Stomach (tissue), 9 donors: ENCODE measurements around the gene NPAS1. TPM values are rescaled to one million over a fixed set of nuclear protein-coding genes. Genes with fewer than 3 reads are reported as not detected.
A peak's percentile ranks its signal among the peaks of the same experiment; 100 is the strongest.
"Not testable (repeated sequence)": the region's sequence is repeated elsewhere in the genome, so short reads cannot be mapped to it uniquely, and the experiment has no call there.

ENCODE experiments used
- DNase-seq, 2 donors: peaks; one replicate each; pipeline versions ENCODE4 v3.0.0 to v3.0.0-alpha.2; 2013 to 2019
- H3K27ac ChIP-seq, 5 donors: fragments of 200-600 bp in 4 of 5; sonication (generic) in 4 of 5; one replicate each; pipeline ENCODE4 v1.5.1; 2013 to 2019; ENCODE audit warnings: mild to moderate bottlenecking in 1 of 5, moderate library complexity in 1 of 5
- H3K27me3 ChIP-seq, 3 donors: fragments of 200-600 bp; sonication (generic); one replicate each; pipeline ENCODE4 v1.5.1; 2017 to 2019; ENCODE audit warnings: mixed run types in 1 of 3
- H3K36me3 ChIP-seq, 4 donors: fragments of 200-600 bp; sonication (generic); 1 replicate in 3 of 4; 2 replicates in 1 of 4; pipeline ENCODE4 v1.5.1; 2016 to 2019
- H3K4me1 ChIP-seq, 4 donors: fragments of 200-600 bp; sonication (generic); one replicate each; pipeline ENCODE4 v1.5.1; 2016 to 2019
- H3K4me3 ChIP-seq, 4 donors: fragments of 200-600 bp; sonication (generic) in 3 of 4; one replicate each; pipeline ENCODE4 v1.5.1; 2016 to 2019; ENCODE audit warnings: mild to moderate bottlenecking in 1 of 4
- H3K9me3 ChIP-seq, 4 donors: fragments of 200-600 bp; sonication (generic); one replicate each; pipeline ENCODE4 v1.5.1; 2016 to 2019
- EP300 ChIP-seq: sonication (generic); formaldehyde crosslinking; IDR thresholded peaks from one replicate; pipeline ENCODE4 v1.6.1; 2017; ENCODE audit warnings: antibody characterized with exemption
- POLR2A ChIP-seq, 4 donors: fragments of 450-650 bp; IDR thresholded peaks; one replicate each; pipeline ENCODE4 v1.6.1; 2016; ENCODE audit warnings: antibody characterized with exemption in 4 of 4, control low read depth in 2 of 4, mild to moderate bottlenecking in 1 of 4, moderate library complexity in 1 of 4
- POLR2AphosphoS5 ChIP-seq, 3 donors: sonication (generic); formaldehyde crosslinking; IDR thresholded peaks; one replicate each; pipeline ENCODE4 v1.6.1; 2016; ENCODE audit warnings: antibody characterized with exemption in 3 of 3
- WGBS, 5 donors: extraction: QIAGEN DNeasy Blood & Tissue Kit in 3 of 5; methylation state at CpG; one replicate each; pipeline versions ENCODE4 v1.1.5 to v1.1.7; 2013 to 2018; 5-methylcytosine and 5-hydroxymethylcytosine counted together
- intact Hi-C: fragments of 100-400 bp; cut with DNase I; formaldehyde crosslinking; loops from one replicate; pipeline ENCODE4 v1.15.1; 2023; ENCODE audit warnings: low total_unique reads
- polyA plus RNA-seq, 3 donors: library from polyadenylated mRNA; stranded (reverse); fragments of 200-250 nt; gene quantifications; one replicate each; pipeline ENCODE4 v1.2.3, GENCODE V29; 2013
- total RNA-seq, 5 donors: library from RNA; depleted of rRNA; stranded (reverse); fragments of >200 nt; gene quantifications; one replicate each; pipeline versions ENCODE4 v1.1.0 to v1.2.3, GENCODE V29; 2014 to 2016
- TF ChIP-seq, protein P1 (sequence below), 7 experiments: fragments of 450-650 bp in 4 of 7; fragments of 200-600 bp in 3 of 7; sonication (generic) in 3 of 7; IDR thresholded peaks; one replicate each; pipeline ENCODE4 v1.5.1; 2016 to 2019; ENCODE audit warnings: antibody characterized with exemption in 7 of 7, control low read depth in 2 of 7, mild to moderate bottlenecking in 1 of 7
- donor health status: healthy with polysubstance abuse.
- donor health status: Bipolar disorder and iron deficiency.
- donor health status: healthy.

Gene NPAS1
- total and polyA plus RNA-seq, 8 donors, result 0.72 to 8.9 (median 1.1) TPM; not detected in 3

DNA sequence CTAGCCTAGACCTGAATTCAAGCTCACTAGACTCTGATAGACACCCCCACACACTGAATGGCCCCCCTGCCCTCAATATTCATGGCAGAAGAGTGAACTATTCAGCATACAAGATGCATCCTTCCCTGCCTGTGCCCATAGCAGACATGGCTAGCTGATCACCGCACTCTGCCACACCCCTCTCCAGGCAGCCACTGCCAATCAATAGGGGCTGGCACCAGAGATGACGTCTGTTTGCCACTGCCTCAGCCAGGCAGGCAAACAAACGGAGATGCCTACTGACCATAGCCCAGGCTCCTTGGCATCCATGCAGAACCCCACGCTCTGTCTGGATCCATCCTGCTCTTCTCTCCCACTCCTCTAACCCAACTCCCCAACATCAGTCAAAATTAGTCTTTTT lies 13.8 kb upstream of the NPAS1 start:
- intact Hi-C loops, result no loop called here
- DNase-seq, result no peak
- peaks cover 0 to 39% (median 14%) of the 10 kb centered on the region in 3 donors for H3K27me3 ChIP-seq
- TF ChIP-seq POLR2AphosphoS5 (IDR thresholded peaks at IDR 0.05) (no peak), POLR2A (IDR thresholded peaks at IDR 0.05) (no peak), EP300 (no peak)
- TF ChIP-seq, protein P1, sequence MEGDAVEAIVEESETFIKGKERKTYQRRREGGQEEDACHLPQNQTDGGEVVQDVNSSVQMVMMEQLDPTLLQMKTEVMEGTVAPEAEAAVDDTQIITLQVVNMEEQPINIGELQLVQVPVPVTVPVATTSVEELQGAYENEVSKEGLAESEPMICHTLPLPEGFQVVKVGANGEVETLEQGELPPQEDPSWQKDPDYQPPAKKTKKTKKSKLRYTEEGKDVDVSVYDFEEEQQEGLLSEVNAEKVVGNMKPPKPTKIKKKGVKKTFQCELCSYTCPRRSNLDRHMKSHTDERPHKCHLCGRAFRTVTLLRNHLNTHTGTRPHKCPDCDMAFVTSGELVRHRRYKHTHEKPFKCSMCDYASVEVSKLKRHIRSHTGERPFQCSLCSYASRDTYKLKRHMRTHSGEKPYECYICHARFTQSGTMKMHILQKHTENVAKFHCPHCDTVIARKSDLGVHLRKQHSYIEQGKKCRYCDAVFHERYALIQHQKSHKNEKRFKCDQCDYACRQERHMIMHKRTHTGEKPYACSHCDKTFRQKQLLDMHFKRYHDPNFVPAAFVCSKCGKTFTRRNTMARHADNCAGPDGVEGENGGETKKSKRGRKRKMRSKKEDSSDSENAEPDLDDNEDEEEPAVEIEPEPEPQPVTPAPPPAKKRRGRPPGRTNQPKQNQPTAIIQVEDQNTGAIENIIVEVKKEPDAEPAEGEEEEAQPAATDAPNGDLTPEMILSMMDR (IDR thresholded peaks at IDR 0.05), result no peak
- H3K36me3 ChIP-seq, result peaks cover 4 to 14% (median 10%) of the 10 kb centered on the region in 4 donors
- H3K9me3 ChIP-seq, result peaks cover 0 to 4% (median 0%) of the 10 kb centered on the region in 4 donors
- H3K4me1 ChIP-seq, result peaks cover 8 to 16% (median 11%) of the 10 kb centered on the region in 4 donors
- whole genome bisulfite sequencing, 5 donors, result 52 to 81% (median 62%) methylated on average over 4 of the region's 4 CpGs
- H3K27ac ChIP-seq, result no peak overlapping the region
- no peak overlapping the region for H3K4me3 ChIP-seq

DNA sequence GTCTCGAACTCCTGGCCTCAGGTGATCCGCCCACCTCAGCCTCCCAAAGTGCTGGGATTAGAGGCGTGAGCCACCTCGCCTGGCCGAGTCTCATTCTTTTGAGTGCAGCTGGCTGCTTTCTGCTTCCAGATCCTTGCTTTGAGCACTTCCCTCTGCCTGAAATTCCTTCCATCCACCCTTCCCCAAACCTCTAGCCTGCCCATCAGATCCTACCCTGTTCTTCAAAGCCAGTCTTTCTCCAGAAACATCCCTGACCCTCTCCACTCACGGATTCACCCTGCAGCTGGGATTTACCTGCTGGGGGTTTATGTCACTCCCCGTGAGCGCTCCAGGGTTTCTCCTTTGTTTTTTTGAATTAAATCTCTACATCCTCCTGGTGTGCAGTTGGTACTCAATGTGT lies 13.1 kb upstream of the NPAS1 start:
- Histone ChIP-seq H3K36me3 (peaks cover 0 to 7% (median 4%) of the 10 kb centered on the region in 4 donors), H3K9me3 (peaks cover 0 to 4% (median 0%) of the 10 kb centered on the region in 4 donors), H3K27ac (no peak overlapping the region), H3K4me1 (peaks cover 8 to 16% (median 11%) of the 10 kb centered on the region in 4 donors), H3K4me3 (no peak overlapping the region), H3K27me3 (peaks cover 0 to 44% (median 14%) of the 10 kb centered on the region in 3 donors)
- TF ChIP-seq POLR2AphosphoS5 (IDR thresholded peaks at IDR 0.05) (no peak), EP300 (no peak), POLR2A (IDR thresholded peaks at IDR 0.05) (no peak)
- DNase-seq, result no peak
- WGBS, 5 donors, result 55 to 66% (median 65%) methylated on average over 8 of the region's 8 CpGs
- intact Hi-C loops, result no loop called here

DNA sequence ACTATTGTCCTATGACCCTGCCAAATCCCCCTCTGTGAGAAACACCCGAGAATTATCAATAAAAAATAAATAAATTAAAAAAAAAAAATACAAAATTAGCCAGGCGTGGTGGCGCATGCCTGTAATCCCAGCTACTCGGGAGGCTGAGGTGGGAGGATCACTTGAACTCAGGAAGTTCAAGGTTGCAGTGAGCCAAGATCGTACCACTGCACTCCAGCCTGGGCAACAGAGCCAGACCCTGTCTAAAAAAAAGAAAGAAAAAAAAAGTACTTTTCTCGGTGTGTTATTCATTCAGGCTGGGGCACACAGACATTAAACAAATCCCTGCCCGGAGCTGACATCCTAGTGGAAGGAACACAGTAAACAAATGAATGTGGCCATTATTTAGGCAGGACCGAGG lies 9.1 kb upstream of the NPAS1 start:
- intact Hi-C loops, result not testable (repeated sequence)
- WGBS, 5 donors, result 57 to 73% (median 66%) methylated on average over 8 of the region's 8 CpGs

DNA sequence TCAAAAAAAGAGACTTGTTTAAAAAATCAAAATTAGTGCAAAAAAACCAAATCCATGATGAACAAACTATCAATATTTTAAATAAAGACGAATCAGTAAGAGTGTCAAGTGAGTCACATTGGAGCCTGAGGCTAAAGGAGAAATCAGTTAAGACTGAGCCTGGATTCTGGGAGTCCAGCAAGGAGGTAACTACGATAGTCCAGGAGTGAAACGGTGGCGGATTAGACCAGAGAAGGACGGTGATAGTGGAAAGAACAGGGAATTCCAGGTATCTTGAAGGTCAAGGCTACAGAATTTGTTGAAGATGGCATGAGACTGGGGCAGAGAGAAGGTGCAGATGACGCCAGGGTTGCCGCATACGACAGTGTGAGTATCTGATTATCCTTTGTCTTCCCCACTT lies 7.0 kb upstream of the NPAS1 start:
- no peak for TF ChIP-seq POLR2A (IDR thresholded peaks at IDR 0.05)
- TF ChIP-seq, protein P1 (IDR thresholded peaks at IDR 0.05), result no peak
- no peak for TF ChIP-seq EP300
- no peak for TF ChIP-seq POLR2AphosphoS5 (IDR thresholded peaks at IDR 0.05)
- Histone ChIP-seq H3K4me3 (no peak overlapping the region), H3K36me3 (no peaks in the 10 kb centered on the region), H3K27ac (no peak overlapping the region), H3K9me3 (no peaks in the 10 kb centered on the region), H3K4me1 (peaks cover 0 to 7% (median 5%) of the 10 kb centered on the region in 4 donors), H3K27me3 (peaks cover 0 to 25% (median 0%) of the 10 kb centered on the region in 3 donors)
- 19 to 27% (median 25%) methylated on average over 8 of the region's 8 CpGs for WGBS, 5 donors
- no peak for DNase-seq
- intact Hi-C loops, result no loop called here

More for the DNA sequence above, 9.1 kb upstream of the NPAS1 start:
- not testable (repeated sequence) for H3K27ac ChIP-seq, H3K9me3 ChIP-seq, H3K36me3 ChIP-seq, H3K4me3 ChIP-seq, DNase-seq, H3K4me1 ChIP-seq
- peaks cover 0 to 25% (median 0%) of the 10 kb centered on the region in 3 donors for H3K27me3 ChIP-seq

DNA sequence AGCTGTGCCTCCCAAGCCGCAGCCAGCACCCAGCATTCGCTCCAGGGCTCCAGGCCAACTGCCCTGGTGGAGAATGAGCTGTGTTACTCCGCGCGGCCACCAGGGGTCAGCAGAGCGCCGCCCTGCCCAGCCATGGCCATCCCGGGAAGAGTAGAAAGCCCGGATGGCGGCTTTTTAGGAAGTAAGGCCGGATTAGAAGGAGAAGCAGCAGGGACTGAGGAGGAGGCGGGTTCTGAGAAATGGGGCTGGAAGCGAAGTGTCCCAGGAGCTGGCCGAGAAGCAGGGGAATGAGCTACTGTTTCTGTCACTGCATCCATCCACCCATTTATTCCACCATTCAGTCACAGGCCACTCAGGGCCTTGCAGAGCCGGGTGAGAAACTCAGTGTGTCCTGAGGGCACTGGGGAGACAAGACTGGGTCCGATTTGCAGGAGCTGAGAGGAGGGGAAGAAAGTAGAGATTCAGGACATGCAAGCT lies 6.6 kb upstream of the NPAS1 start:
- peaks cover 0 to 23% (median 0%) of the 10 kb centered on the region in 3 donors for H3K27me3 ChIP-seq
- H3K36me3 ChIP-seq, result no peaks in the 10 kb centered on the region
- TF ChIP-seq EP300, result no peak
- TF ChIP-seq POLR2AphosphoS5 (IDR thresholded peaks at IDR 0.05), result peak in 1 of 3 donors; percentile 72
- TF ChIP-seq, protein P1 (IDR thresholded peaks at IDR 0.05), result peak in 6 of 7 experiments; percentile 62 to 97 (median 96)
- no peak overlapping the region for H3K27ac ChIP-seq
- no peaks in the 10 kb centered on the region for H3K9me3 ChIP-seq
- 8 to 17% (median 9%) methylated on average over 9 to 16 of the region's 16 CpGs for WGBS, 5 donors
- peak; percentile 85 to 92 for DNase-seq
- H3K4me1 ChIP-seq, result peaks cover 0 to 7% (median 5%) of the 10 kb centered on the region in 4 donors
- H3K4me3 ChIP-seq, result no peak overlapping the region
- intact Hi-C loops, result no loop called here
